B cell (primary cell): ENCODE results near the gene RPL28. TPM values are rescaled to one million over a fixed set of nuclear protein-coding genes. Genes with fewer than 3 reads are reported as not detected.

ENCODE experiments used
- ATAC-seq: fragments of 200-7000 bp; cut with Tn5 transposase; one replicate; pipeline ENCODE4 v1.10.0; 2021; ENCODE audit warnings: low read depth, mild to moderate bottlenecking, moderate number of reproducible peaks, moderate library complexity
- CTCF ChIA-PET: fragments of 350-600 bp; sonication (Branson Sonifier 250); formaldehyde crosslinking; loops from one replicate; lab custom pipeline; 2021; ENCODE audit warnings: antibody characterized with exemption, inconsistent platforms; lab: Charles Lee
- POLR2A ChIA-PET: fragments of 350-600 bp; sonication (Branson Sonifier 250); formaldehyde crosslinking; loops from one replicate; lab custom pipeline; 2021; ENCODE audit warnings: antibody characterized with exemption; lab: Charles Lee
- DNase-seq: peaks from one replicate; pipeline ENCODE4 v3.0.0; 2013
- H2AFZ ChIP-seq: 2 replicates; pipeline ENCODE4 v1.6.1; 2012; ENCODE audit warnings: mild to moderate bottlenecking, low read depth, low read length; ENCODE audit not compliant: insufficient read depth, poor library complexity, severe bottlenecking
- H3K27ac ChIP-seq, 2 donors: 1 replicate in 1 of 2; 2 replicates in 1 of 2; pipeline ENCODE4 v1.5.1; 2012 to 2013; ENCODE audit warnings: low read length in 2 of 2, mild to moderate bottlenecking in 2 of 2, moderate library complexity in 1 of 2
- H3K27me3 ChIP-seq, 4 experiments: fragments of 200-600 bp in 1 of 4; sonication (generic) in 1 of 4; replicated peaks in 1 of 4; 1 replicate in 2 of 4; 2 replicates in 2 of 4; pipeline versions ENCODE4 v1.6.1 to v1.7.0; 2013 to 2016; ENCODE audit warnings: low read length in 3 of 4, mild to moderate bottlenecking in 2 of 4, mixed read lengths in 1 of 4, moderate library complexity in 1 of 4; ENCODE audit not compliant: insufficient read depth in 4 of 4, control insufficient read depth in 3 of 4; ENCODE audit errors: control extremely low read depth in 1 of 4
- H3K36me3 ChIP-seq, 2 experiments: replicated peaks in 1 of 2; 1 replicate in 1 of 2; 2 replicates in 1 of 2; pipeline versions ENCODE4 v1.6.1 to v1.7.1; 2013; ENCODE audit warnings: low read length in 1 of 2; ENCODE audit not compliant: insufficient read depth in 2 of 2, control insufficient read depth in 1 of 2; ENCODE audit errors: control extremely low read depth in 1 of 2, extremely low read depth in 1 of 2
- H3K4me1 ChIP-seq, 2 donors: fragments of 200-600 bp in 1 of 2; sonication (generic) in 1 of 2; 1 replicate in 1 of 2; 2 replicates in 1 of 2; pipeline versions ENCODE4 v1.5.1 to v1.6.1; 2013 to 2017; ENCODE audit warnings: low read length in 2 of 2; ENCODE audit not compliant: control insufficient read depth in 2 of 2, insufficient read depth in 2 of 2
- H3K4me2 ChIP-seq: replicated peaks from 2 replicates; pipeline ENCODE3; 2012; ENCODE audit warnings: mild to moderate bottlenecking, low read depth, low read length; ENCODE audit not compliant: poor library complexity, severe bottlenecking
- H3K4me3 ChIP-seq, 5 experiments: fragments of 200-600 bp in 1 of 5; sonication (generic) in 1 of 5; 1 replicate in 3 of 5; 2 replicates in 2 of 5; pipeline versions ENCODE4 v1.5.1 to v1.7.0; 2011 to 2016; ENCODE audit warnings: low read length in 4 of 5, mild to moderate bottlenecking in 4 of 5, low read depth in 2 of 5, control low read depth in 1 of 5, moderate library complexity in 1 of 5; ENCODE audit not compliant: insufficient read depth in 1 of 5; ENCODE audit errors: control extremely low read depth in 1 of 5, extremely low read depth in 1 of 5
- H3K79me2 ChIP-seq: fragments of 200-600 bp; sonication (generic); one replicate; pipeline ENCODE4 v1.6.0; 2016; ENCODE audit warnings: low read length; ENCODE audit not compliant: control insufficient read depth, insufficient read depth
- H3K9ac ChIP-seq: fragments of 200-600 bp; sonication (generic); 2 replicates; pipeline ENCODE4 v1.6.1; 2017; ENCODE audit warnings: mild to moderate bottlenecking, low read length, moderate library complexity
- H3K9me3 ChIP-seq, 3 donors: one replicate each; pipeline versions ENCODE4 v1.6.1 to v1.7.1; 2013; ENCODE audit warnings: low read length in 2 of 3; ENCODE audit not compliant: control insufficient read depth in 2 of 3, insufficient read depth in 1 of 3; ENCODE audit errors: control extremely low read depth in 1 of 3
- H4K20me1 ChIP-seq: 2 replicates; pipeline ENCODE4 v1.6.0; 2012; ENCODE audit warnings: mild to moderate bottlenecking, low read length; ENCODE audit not compliant: insufficient read depth, control insufficient read depth, poor library complexity, severe bottlenecking
- H3K27ac Mint-ChIP-seq: one replicate; pipeline ENCODE4 v1.8.0; 2021; ENCODE audit warnings: mixed read lengths
- H3K27me3 Mint-ChIP-seq: one replicate; pipeline ENCODE4 v1.8.0; 2021; ENCODE audit warnings: mixed read lengths
- H3K4me1 Mint-ChIP-seq: one replicate; pipeline ENCODE4 v1.8.0; 2021; ENCODE audit warnings: mixed read lengths
- H3K4me3 Mint-ChIP-seq: one replicate; pipeline ENCODE4 v1.8.0; 2021; ENCODE audit warnings: mixed read lengths
- H3K9me3 Mint-ChIP-seq: one replicate; pipeline ENCODE4 v1.8.0; 2022; ENCODE audit warnings: mixed read lengths; ENCODE audit not compliant: insufficient read depth
- CTCF ChIP-seq: fragments of 200-600 bp; IDR thresholded peaks from one replicate; pipeline ENCODE4 v1.8.0; 2022; ENCODE audit warnings: antibody characterized with exemption, mild to moderate bottlenecking
- EZH2 ChIP-seq: IDR thresholded peaks from 2 replicates; pipeline ENCODE4 v1.6.1; 2012; ENCODE audit warnings: borderline replicate concordance, low read depth, mild to moderate bottlenecking, moderate library complexity, low read length; ENCODE audit not compliant: insufficient read depth, poor library complexity, severe bottlenecking
- WGBS: methylation state at CpG from one replicate; pipeline ENCODE4 v1.1.5; 2013; ENCODE audit warnings: missing lambda C conversion rate; ENCODE audit not compliant: insufficient coverage; 5-methylcytosine and 5-hydroxymethylcytosine counted together
- intact Hi-C: fragments of 100-400 bp; cut with micrococcal nuclease; formaldehyde crosslinking; loops from one replicate; pipeline ENCODE4 v1.10.0; 2022
- polyA plus RNA-seq: library from polyadenylated mRNA; depleted of rRNA; stranded (reverse); fragments of >200 nt; gene quantifications from 2 replicates; pipeline ENCODE4 v1.2.3, GENCODE V29; 2012
- total RNA-seq, 2 donors: library from RNA; stranded (reverse); fragments of 120-200 nt in 1 of 2; gene quantifications; 1 replicate in 1 of 2; 2 replicates in 1 of 2; pipeline versions ENCODE4 v1.2.3 to v1.2.4, GENCODE V29; 2013 to 2022

Gene RPL28
- total and polyA plus RNA-seq, 2 donors (not counting 1 experiment from before 2014, with no cell fraction given) = 2,578 to 4,661 TPM

GRCh38 chr19:55423225-55424005 lies 37.7 kb downstream of the RPL28 start:
- Histone ChIP-seq H3K36me3 (no peaks in the 10 kb centered on the region), H3K4me2 (no peak overlapping the region), H3K4me3 (no peak overlapping the region), H3K27me3 (peaks cover 0 to 19% (median 3%) of the 10 kb centered on the region in 4 experiments), H4K20me1 (no peaks in the 10 kb centered on the region), H3K9me3 (peaks cover 0 to 4% (median 0%) of the 10 kb centered on the region in 3 donors), H3K4me1 (no peaks in the 10 kb centered on the region), H3K27ac (no peak overlapping the region), H3K79me2 (no peaks in the 10 kb centered on the region), H3K9ac (no peak overlapping the region), H2AFZ (no peak overlapping the region)
- Mint-ChIP-seq H3K9me3 (no peaks in the 10 kb centered on the region), H3K27me3 (peaks cover 27% of the 10 kb centered on the region), H3K27ac (no peak overlapping the region), H3K4me3 (no peak overlapping the region), H3K4me1 (no peaks in the 10 kb centered on the region)
- TF ChIP-seq CTCF = no peak
- TF ChIP-seq EZH2 = no peak
- CTCF ChIA-PET = interaction anchor here (0.7 kb wide), 1 partner anchor 1072 kb away, joined by 4 read pairs; no protein-coding TSS in a partner anchor
- no peak for DNase-seq
- 96% methylated on average over 7 of the region's 13 CpGs for WGBS
- no peak for ATAC-seq
- POLR2A ChIA-PET = no interaction called here
- intact Hi-C loops = no loop called here

DNA sequence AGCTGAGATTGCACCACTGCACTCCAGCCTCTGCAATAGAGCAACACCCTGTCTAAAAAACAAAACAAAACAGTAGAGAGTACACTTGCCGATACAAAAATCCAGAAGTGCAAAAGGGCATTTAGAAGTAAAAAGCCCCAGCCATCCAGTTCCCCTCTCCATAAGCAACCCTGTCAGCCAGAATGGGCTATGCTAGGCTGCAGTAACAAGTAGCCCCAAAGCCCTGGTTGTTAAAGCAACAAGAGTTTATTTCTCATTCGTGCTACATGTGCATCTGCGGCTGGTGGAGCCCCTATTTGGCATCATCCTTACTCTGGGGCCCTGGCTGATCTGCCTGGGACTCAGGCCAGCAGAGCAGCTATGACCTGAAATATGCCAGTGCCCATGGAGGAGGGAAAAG lies 38.8 kb downstream of the RPL28 start:
- CTCF ChIA-PET = interaction anchor here (2.2 kb wide), 1 partner anchor 283 kb away, joined by 6 read pairs; no protein-coding TSS in a partner anchor
- ATAC-seq = no peak
- Histone ChIP-seq H2AFZ (no peak overlapping the region), H3K4me2 (no peak overlapping the region), H3K9ac (no peak overlapping the region), H4K20me1 (no peaks in the 10 kb centered on the region), H3K27me3 (peaks cover 0 to 24% (median 5%) of the 10 kb centered on the region in 4 experiments), H3K4me3 (no peak overlapping the region), H3K27ac (no peak overlapping the region), H3K79me2 (no peaks in the 10 kb centered on the region), H3K9me3 (peaks cover 0 to 7% (median 0%) of the 10 kb centered on the region in 3 donors), H3K4me1 (no peaks in the 10 kb centered on the region), H3K36me3 (no peaks in the 10 kb centered on the region)
- intact Hi-C loops = no loop called here
- 100% methylated on average over 2 of the region's 3 CpGs for WGBS
- H3K9me3 Mint-ChIP-seq = no peaks in the 10 kb centered on the region
- no peak for DNase-seq
- TF ChIP-seq CTCF (no peak), EZH2 (no peak)
- POLR2A ChIA-PET = no interaction called here
- peaks cover 32% of the 10 kb centered on the region for H3K27me3 Mint-ChIP-seq
- no peak overlapping the region for H3K27ac Mint-ChIP-seq
- no peaks in the 10 kb centered on the region for H3K4me1 Mint-ChIP-seq
- no peak overlapping the region for H3K4me3 Mint-ChIP-seq
